Epithelial cell of umbilical artery (primary cell): ENCODE measurements around the gene SCRT2. TPM values are rescaled to one million over a fixed set of nuclear protein-coding genes. Genes with fewer than 3 reads are reported as not detected.

Experiments used
- total RNA-seq: library from RNA; depleted of rRNA; stranded (reverse); fragments of >200 nt; gene quantifications from 2 replicates; pipeline ENCODE4 v1.2.3, GENCODE V29; 2014

The SCRT2 gene
- total RNA-seq: not detected in 2 replicates

DNA sequence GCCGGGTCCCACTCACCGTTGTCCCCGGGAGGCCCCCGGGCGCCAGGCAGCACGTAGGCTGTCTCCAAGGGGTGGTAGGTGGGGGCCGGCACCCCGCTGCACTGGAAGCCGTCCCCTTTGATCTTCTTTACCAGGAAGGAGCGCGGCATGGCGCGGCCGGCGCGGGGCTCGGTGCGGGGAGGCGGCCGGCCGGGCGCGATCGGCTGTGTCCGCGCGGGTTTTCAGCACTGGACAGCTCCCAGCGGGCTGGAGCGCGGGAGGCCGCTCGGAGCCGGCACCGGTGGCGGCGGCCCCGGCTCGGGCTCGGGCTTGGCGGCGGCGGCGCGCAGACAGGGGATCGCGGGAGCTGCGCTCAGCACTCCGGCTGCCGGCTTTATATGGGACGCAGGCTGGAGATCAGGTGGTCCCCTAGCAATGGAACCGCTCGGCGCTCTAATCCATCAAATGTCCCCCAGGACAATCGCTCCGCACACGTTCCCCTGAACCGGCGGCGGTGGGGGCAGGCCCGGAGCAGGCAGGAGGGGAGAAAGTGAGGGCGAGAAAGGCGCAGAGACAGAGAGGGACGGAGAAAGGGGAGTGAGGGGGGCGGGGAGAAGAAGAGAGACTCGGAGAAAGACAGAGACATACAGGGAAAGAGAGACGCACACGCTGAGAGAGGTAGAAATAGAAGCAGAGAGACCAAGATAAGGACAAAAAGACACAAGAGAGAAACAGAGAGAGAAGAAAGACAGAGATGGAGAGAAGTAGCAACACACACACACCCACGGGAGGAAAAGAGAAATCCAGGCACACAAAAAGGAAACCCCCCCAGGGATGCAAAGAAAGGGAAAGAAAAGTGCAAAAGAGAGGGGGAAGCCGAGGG lies at the start of gene SCRT2:
Gene SCRT2, minus strand, starts transcription at position 350 of the 862 bp plus-strand sequence. Its CDS starts 201 bp downstream, at position 149.

DNA sequence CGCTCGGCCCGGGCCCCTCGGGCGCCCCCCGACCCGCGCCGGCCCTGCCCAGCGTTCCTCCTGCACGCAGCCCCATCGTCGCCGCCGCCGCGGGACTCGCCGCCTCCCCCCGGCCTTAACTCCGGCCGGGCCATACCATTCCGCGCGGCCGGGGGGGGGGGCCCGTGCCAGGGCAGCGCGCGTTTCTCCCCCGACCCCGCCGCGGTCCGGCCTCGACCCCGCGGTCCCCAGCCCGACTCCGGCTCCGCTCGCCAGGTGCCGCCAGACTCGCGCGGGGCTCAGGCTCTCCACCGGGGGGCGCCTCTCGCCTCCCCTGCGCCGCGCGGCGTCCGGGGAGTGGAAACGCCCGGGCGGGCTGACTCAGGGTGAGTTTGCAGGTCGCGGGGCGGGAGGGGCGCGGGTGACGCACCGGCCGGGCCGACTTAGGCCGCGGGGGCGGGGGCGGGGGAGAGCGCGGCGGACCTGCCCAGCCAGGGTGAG lies 22.5 kb downstream of the SCRT2 start, which contains the start of gene SRXN1:
Gene SRXN1, minus strand, starts transcription at position 91 of the 480 bp plus-strand sequence. Its CDS starts 15 bp downstream, at position 76.

Other genes with a start within 250 kb of the SCRT2 start
- 18.7 and 21.4 TPM in 2 replicates for gene TBC1D20, start 213.3 kb downstream of the SCRT2 start, total RNA-seq
- 95.5 and 149 TPM in 2 replicates for gene CSNK2A1, start 132.0 kb downstream of the SCRT2 start, total RNA-seq
- gene TCF15, start 65.5 kb downstream of the SCRT2 start, total RNA-seq: 0.32 and 2.0 TPM in 2 replicates
- 55.5 and 79.9 TPM in 2 replicates for gene SRXN1, start 22.6 kb downstream of the SCRT2 start, total RNA-seq
- gene SLC52A3, start 92.7 kb upstream of the SCRT2 start, total RNA-seq: not detected in 2 replicates
- 2.3 and 3.3 TPM in 2 replicates for gene FAM110A, start 157.9 kb upstream of the SCRT2 start, total RNA-seq
- not detected in 2 replicates for gene ANGPT4, start 240.5 kb upstream of the SCRT2 start, total RNA-seq